Activated T-cell treated with anti-CD3 and anti-CD28 coated beads, Interleukin-2, amount 50 U/mL, for 1 hour (primary cell): Measurements from ENCODE around the gene DROSHA.

Experiments
- DNase-seq: peaks from one replicate; pipeline ENCODE4 v3.0.0-alpha.2; 2020

The DROSHA gene

GRCh38 chr5:31459594-31459993, 72.3 kb downstream of the DROSHA start:
- DNase-seq, result no peak

- no peak for DNase-seq
Measured at GRCh38 chr5:31455172-31455571, 76.7 kb downstream of the DROSHA start.

- DNase-seq, result no peak
Measured at GRCh38 chr5:31453522-31453921, 78.4 kb downstream of the DROSHA start.

GRCh38 chr5:31452314-31452713, 79.6 kb downstream of the DROSHA start:
- DNase-seq, result no peak

GRCh38 chr5:31449962-31450361, 81.9 kb downstream of the DROSHA start:
- DNase-seq, result no peak

- DNase-seq, result no peak
Measured at GRCh38 chr5:31449174-31449573, 82.7 kb downstream of the DROSHA start.

GRCh38 chr5:31445041-31445600, 86.8 kb downstream of the DROSHA start:
- DNase-seq, result no peak

GRCh38 chr5:31443572-31443971, 88.3 kb downstream of the DROSHA start:
- no peak for DNase-seq

GRCh38 chr5:31442058-31442745, 89.7 kb downstream of the DROSHA start:
- no peak for DNase-seq

GRCh38 chr5:31436851-31437250, 95.0 kb downstream of the DROSHA start:
- DNase-seq, result no peak

- DNase-seq, result no peak
Measured at GRCh38 chr5:31435730-31436129, 96.2 kb downstream of the DROSHA start.

GRCh38 chr5:31434898-31435297, 97.0 kb downstream of the DROSHA start:
- no peak for DNase-seq

- no peak for DNase-seq
Measured at GRCh38 chr5:31433229-31433628, 98.7 kb downstream of the DROSHA start.

- no peak for DNase-seq
Measured at GRCh38 chr5:31427724-31428309, 104.1 kb downstream of the DROSHA start.

- no peak for DNase-seq
Measured at GRCh38 chr5:31427013-31427723, 104.7 kb downstream of the DROSHA start.

- no peak for DNase-seq
Measured at GRCh38 chr5:31421806-31422586, 109.9 kb downstream of the DROSHA start.

- no peak for DNase-seq
Measured at GRCh38 chr5:31417512-31417911, 114.4 kb downstream of the DROSHA start.

- no peak for DNase-seq
Measured at GRCh38 chr5:31416547-31416946, 115.3 kb downstream of the DROSHA start.

- DNase-seq, result no peak
Measured at GRCh38 chr5:31415960-31416359, 115.9 kb downstream of the DROSHA start.

- DNase-seq, result no peak
Measured at GRCh38 chr5:31415009-31415923, 116.6 kb downstream of the DROSHA start.

- DNase-seq, result no peak
Measured at GRCh38 chr5:31413030-31413812, 118.7 kb downstream of the DROSHA start.
